Hair follicle dermal papilla cell (primary cell): ENCODE results near the gene PEX1. TPM values are rescaled to one million over a fixed set of nuclear protein-coding genes. Genes with fewer than 3 reads are reported as not detected.

Experiments
- total RNA-seq: library from RNA; depleted of rRNA; stranded (reverse); fragments of >200 nt; gene quantifications from 2 replicates; pipeline ENCODE4 v1.2.3, GENCODE V29; 2012

The PEX1 gene
- total RNA-seq: 15.3 and 16.4 TPM in 2 replicates

GRCh38 chr7:92528188-92528957 lies at the start of gene PEX1, which contains the start of gene RBM48:
PEX1 (minus strand) TSS chr7:92528520; CDS start chr7:92528435, 85 bp downstream.
RBM48 (plus strand) TSS chr7:92528795; CDS start chr7:92528814, 19 bp downstream.

DNA sequence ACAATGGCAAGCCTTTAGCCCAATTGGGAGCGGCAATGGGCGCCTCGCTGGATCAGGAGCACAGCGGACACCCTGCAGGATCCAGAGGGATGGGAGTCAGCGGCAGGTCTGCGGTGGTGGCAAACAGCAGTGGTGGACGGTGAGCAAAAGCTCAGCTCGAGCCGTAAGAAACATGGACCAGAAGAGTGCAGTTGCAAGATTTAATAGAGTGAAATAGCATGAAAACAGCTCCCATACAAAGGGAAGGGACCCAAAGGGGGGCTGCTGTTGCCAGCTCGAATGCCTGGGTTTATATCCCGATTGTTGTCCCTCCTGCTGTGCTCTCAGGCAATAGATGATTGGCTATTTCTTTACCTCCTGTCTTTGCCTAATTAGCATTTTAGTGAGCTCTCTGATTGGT lies 50.6 kb downstream of the PEX1 start, which contains the start of gene ERVW-1:
Gene ERVW-1, minus strand, starts transcription at position 266 of the 400 bp plus-strand sequence. CDS start 7,565 bp downstream, outside the sequence.

GRCh38 chr7:92447345-92448204 lies 80.7 kb downstream of the PEX1 start, which contains the start of gene GATAD1:
GATAD1 (plus strand) TSS chr7:92447482; CDS start chr7:92447730, 248 bp downstream.

Other genes with a start within 250 kb of the PEX1 start
- 28.7 and 30.2 TPM in 2 replicates for gene GATAD1, start 81.0 kb downstream of the PEX1 start, total RNA-seq
- gene ERVW-1, start 50.6 kb downstream of the PEX1 start, total RNA-seq: not detected in 2 replicates
- 6.3 and 7.8 TPM in 2 replicates for gene RBM48, start 275 bp upstream of the PEX1 start, total RNA-seq
- gene FAM133B, start 61.9 kb upstream of the PEX1 start, total RNA-seq: 15.9 and 16.1 TPM in 2 replicates